22Rv1 (cell line): Measurements from ENCODE around the gene FBXL12.

Experiments used
- ZFX ChIP-seq: fragments of 450-650 bp; IDR thresholded peaks from 2 replicates; pipeline ENCODE4 v1.6.1; 2017; ENCODE audit warnings: antibody characterized with exemption, borderline replicate concordance
- TF ChIP-seq, protein P1 (sequence below): fragments of 450-650 bp; IDR thresholded peaks from 2 replicates; pipeline ENCODE4 v1.5.1; 2017; ENCODE audit warnings: mild to moderate bottlenecking

DNA sequence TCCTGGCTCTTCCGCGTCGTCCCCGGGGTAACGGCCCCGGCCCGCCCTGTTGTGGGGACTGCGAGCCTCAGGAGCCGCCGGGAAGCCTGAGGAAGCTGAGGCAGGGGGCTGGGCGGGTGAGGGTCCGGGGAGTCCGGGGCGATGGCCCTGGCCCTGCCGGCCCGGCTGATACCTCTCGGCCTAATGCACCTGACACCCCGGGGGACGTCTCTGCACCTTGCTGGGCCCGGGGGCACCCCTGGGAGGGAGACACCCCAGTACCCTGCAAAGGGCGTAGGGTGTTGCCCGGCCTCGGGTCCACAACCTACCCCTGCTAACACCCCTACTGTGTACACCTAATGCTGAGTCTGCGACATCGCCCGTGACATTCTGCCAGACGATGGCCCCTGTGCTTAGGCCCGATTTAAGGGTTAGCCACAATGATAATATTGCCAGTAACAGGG lies 16.6 kb upstream of the FBXL12 start:
- TF ChIP-seq, protein P1, sequence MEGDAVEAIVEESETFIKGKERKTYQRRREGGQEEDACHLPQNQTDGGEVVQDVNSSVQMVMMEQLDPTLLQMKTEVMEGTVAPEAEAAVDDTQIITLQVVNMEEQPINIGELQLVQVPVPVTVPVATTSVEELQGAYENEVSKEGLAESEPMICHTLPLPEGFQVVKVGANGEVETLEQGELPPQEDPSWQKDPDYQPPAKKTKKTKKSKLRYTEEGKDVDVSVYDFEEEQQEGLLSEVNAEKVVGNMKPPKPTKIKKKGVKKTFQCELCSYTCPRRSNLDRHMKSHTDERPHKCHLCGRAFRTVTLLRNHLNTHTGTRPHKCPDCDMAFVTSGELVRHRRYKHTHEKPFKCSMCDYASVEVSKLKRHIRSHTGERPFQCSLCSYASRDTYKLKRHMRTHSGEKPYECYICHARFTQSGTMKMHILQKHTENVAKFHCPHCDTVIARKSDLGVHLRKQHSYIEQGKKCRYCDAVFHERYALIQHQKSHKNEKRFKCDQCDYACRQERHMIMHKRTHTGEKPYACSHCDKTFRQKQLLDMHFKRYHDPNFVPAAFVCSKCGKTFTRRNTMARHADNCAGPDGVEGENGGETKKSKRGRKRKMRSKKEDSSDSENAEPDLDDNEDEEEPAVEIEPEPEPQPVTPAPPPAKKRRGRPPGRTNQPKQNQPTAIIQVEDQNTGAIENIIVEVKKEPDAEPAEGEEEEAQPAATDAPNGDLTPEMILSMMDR = no peak
- no peak for TF ChIP-seq ZFX
